HG03108 (cell line): ENCODE results near the gene BPIFB2.

Experiments used
- ATAC-seq: cut with Tn5 transposase; IDR thresholded peaks from one replicate; pipeline ENCODE4 v1.9.1; 2021; ENCODE audit warnings: moderate library complexity; ENCODE audit not compliant: unreplicated experiment

BPIFB2 gene

GRCh38 chr20:33005908-33006775 lies 1.4 kb upstream of the BPIFB2 start:
- no peak for ATAC-seq

DNA sequence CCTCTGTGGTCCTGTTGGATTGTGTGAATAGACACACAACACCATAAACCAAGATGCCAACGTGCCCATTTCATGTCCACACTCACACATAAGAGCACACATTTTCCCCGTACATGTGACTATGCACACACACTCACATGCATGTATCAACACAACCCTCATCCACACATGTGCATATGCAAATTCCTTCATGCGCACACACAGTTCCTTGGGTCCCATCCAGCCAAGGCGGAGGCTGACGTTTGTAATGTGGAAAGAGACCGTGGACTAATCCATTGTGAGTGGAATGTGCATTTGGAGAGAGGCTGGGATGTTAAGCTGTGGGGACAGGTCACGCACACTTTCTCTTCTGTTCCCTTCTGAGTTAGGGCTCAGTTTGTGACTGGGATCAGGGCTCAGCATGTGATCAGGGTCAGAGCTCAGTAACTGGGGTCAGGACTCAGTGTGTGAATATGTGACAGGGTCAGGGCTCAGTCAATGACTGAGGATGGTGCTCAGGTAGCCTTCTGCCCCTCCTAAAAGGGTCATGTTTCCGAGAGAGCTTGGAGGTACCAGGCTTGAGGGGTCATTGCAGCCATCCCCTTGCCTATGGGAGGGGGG lies 628 bp upstream of the BPIFB2 start:
- no peak for ATAC-seq

DNA sequence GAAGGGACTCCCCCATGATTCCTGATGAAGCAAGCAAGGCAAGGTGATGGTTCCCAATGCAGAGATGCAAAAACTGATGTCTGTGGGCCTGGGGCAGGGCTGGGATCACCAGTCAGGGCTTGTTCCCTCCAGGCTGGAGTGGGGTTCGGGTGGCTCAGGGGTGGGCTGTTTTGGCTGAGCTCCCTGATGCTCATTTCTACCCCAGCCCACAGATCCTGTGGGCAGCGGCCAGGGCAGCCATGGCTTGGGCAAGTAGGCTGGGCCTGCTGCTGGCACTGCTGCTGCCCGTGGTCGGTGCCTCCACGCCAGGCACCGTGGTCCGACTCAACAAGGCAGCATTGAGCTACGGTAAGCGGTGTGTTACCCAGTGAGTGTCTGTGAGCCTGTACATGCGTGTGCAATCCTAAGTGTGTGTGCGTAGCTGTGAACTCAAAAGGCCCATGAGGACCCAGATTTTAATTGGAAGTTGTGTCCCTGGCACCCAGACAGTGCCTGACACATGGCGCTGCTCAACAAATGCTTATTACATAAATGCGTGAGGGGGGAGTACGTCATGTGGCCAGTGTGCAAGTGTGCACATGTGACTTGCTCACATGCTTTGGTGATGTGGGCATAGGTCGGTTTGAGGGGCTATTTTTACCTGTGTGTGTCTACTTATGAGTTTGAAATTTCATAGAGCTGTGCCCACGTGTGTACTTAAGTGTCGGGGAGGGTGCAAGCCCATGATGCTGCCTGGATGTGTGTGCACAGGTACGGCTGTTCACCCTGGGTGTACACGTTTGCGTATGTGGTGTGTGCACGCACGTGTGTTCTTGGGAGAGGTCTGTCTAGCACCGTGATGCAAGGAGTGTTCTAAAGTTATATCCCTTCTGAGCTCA lies 1.1 kb downstream of the BPIFB2 start:
- no peak for ATAC-seq

DNA sequence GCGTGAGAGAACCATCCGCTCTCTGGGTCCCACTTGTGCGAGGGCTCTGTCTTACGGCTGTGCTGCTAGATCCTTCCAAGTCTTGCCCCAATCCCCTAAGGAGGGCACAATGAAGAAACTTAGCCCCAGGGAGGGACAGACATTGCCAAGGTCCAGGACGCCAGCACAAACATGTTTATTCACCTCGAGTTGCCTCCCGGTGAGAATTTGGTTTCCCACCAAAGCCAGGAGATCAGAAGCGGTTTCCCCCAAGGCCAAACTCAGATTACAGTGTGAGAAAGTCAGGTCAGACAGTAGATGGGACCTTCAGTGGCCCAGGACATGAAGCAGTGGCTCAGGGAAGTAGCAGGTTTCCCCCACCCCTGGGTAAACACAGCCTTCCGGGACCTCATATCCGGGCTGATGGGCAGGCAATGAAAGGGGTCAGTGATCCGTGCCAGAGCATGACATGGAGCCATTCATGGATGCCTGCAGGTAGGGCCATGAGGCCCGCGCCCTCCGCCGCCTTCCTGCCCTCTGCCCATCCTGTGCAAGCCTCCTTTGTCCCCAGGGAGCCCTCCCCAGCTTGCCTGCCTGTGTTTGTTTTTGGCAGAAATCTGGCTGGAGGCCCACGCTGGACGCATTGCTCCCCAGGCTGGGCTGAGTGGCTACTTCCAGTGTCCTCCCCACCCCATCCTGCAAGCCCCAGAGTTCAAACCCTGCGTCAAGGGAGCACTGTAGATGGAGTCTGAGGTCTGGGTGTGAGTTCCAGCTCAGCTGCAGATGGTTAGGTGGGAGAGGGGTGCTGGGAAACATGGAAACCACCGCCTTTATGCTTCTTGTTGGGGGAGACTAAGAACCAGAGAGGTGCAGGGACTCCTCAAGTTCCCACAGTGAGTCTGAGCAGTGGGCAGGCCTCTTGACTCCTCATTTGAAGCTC lies 2.0 kb downstream of the BPIFB2 start:
- no peak for ATAC-seq

DNA sequence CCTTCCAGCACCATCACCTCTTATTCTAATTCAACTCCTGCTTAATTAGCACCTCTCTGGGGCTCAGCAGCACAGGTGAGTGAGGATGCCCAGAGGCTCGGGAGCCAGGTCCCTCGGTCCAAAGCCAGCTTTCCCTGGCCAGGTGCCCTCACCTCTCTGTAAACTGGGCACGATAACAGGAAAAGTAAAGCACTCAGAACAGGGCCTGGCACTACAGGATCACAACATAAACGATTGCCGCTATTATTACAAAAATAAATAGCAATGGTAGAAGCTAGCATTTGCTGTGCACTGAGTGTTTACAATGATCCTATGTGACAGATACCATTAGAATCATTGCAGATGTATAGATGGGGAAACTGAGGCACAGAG lies 2.6 kb downstream of the BPIFB2 start:
- ATAC-seq, result no peak

DNA sequence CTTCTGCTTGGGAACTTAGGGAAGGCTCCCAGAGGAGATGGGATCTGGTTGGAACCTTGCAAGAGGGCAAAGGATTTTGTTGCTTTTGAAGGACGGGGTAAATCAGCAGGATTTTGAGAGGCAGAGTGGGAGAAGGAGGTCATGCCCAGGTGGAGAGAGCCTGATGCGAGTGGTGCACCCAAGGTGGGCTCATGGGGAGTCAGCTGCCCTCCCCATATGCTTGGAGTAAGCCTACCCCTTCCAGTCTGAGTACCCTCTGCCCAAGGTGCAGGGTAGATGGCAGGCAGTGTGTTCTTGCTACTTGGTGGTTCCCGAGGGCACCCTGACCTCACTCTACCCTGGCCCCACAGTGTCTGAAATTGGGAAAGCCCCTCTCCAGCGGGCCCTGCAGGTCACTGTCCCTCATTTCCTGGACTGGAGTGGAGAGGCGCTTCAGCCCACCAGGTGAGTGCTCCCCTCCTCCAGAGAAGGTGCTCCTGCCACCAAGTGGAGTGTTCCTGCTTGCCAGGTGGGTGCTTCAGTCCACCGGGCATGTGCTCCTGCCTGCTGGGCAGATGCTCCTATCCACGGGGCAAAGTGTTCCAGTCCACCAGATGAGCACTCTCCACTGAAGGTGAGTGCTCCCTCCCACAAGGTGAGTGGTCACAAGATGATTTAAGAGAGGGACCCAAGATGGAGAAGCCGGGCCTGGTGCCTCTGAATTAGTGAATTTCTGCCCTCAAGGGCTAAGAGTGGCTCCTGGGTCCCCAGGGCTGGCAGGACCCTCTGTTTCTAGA lies 3.4 kb downstream of the BPIFB2 start:
- no peak for ATAC-seq

DNA sequence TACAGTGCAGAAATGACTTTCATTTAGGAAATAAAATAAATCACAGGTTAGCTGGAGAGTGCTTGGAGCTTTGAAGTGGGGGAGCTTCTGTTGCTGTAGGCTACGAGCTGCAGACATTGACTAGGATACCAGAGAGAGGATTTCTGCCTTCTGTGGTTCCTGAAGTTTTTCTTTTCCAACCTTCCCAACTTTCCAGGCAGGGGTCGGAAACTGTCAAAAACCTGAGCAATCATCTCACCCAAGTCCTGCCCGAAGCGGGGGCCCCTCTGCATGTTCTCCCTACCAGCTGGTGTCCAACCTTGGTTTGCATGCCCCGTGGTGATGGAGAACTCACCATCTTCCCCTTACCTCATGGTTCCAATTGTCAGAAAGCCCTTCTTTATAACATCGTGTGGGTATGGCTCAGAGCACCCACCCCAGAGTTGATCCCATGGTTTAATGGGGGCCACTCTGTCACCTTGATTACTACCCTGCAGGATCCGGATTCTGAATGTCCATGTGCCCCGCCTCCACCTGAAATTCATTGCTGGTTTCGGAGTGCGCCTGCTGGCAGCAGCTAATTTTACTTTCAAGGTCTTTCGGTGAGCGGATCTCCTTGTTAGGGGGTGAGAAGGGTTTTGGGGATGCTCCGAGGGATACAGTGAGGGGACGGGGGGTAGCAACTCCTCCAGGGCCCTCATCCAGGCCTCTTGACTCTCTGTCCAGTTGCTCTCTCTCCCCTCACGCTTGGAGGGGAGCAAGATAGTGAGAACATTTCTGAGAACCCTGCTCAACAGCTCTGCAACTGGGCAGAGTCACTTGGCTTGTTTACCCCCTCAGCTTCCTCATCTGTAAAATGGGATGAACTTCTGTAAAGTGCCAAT lies 5.1 kb downstream of the BPIFB2 start:
- ATAC-seq, result no peak

DNA sequence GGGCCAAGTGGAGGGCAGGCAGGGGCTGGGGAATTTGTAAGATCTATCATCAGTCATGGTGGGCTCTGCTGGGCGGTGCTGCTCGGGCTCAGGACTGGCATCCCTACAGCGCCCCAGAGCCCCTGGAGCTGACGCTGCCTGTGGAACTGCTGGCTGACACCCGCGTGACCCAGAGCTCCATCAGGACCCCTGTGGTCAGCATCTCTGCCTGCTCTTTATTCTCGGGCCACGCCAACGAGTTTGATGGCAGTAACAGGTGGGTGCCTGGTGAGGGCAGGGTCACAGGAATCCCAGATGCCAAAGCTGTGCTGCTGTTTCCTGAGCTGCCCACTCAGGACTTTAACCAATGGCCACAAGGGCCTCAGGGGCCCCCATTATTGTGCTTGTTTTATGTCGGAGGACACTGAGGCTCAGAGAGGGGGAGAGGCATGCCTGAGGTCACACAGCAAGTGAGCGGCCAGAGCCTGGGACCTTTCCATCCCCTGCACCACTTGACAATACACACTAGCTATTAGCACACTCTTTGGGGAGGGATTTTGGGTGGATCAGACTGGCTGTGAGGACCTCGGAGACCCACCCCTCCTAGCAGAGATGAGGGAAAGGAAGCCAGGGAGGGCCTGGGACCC lies 6.3 kb downstream of the BPIFB2 start:
- ATAC-seq, result no peak

- ATAC-seq, result no peak
Observed at GRCh38 chr20:33014336-33015113, 7.0 kb downstream of the BPIFB2 start.

DNA sequence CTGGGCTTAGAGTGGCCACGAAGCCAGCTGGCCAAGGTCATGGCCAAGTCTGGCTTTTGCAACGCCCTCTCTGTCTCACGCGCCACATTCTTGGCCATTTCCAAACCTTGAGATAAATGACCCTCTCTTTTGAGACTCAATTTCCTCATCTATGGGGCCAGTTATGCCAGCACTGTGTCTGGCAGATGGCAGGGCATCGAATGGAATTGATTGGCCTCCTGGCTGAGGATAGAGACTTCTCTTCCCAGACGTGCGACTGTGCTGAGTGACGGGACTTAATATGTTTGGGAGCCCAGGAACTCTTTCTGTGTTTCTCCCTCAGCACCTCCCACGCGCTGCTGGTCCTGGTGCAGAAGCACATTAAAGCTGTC lies 7.6 kb downstream of the BPIFB2 start:
- ATAC-seq, result no peak

- ATAC-seq, result no peak
Observed at GRCh38 chr20:33015700-33016580, 8.4 kb downstream of the BPIFB2 start.

GRCh38 chr20:33016581-33017109 lies 9.1 kb downstream of the BPIFB2 start:
- no peak for ATAC-seq

DNA sequence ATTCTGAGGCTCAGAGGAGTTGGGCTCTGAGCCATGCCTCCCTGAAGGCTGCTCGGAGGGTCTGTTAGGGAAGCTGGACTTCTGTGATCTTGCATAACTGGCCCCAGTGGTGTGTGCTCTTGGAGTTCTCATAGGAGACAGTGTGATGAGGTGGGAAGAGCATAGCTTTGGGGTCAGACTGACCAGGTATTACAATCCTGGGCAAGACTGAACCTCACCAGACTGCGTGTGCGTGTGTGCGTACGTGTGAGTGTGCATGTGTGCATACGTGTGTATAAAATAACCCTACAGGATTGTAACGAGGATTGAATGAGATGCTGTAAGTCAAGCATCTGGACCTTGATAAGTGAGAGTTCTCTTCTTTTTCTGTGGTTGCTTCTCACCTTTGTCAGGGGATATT lies 10.0 kb downstream of the BPIFB2 start:
- no peak for ATAC-seq

DNA sequence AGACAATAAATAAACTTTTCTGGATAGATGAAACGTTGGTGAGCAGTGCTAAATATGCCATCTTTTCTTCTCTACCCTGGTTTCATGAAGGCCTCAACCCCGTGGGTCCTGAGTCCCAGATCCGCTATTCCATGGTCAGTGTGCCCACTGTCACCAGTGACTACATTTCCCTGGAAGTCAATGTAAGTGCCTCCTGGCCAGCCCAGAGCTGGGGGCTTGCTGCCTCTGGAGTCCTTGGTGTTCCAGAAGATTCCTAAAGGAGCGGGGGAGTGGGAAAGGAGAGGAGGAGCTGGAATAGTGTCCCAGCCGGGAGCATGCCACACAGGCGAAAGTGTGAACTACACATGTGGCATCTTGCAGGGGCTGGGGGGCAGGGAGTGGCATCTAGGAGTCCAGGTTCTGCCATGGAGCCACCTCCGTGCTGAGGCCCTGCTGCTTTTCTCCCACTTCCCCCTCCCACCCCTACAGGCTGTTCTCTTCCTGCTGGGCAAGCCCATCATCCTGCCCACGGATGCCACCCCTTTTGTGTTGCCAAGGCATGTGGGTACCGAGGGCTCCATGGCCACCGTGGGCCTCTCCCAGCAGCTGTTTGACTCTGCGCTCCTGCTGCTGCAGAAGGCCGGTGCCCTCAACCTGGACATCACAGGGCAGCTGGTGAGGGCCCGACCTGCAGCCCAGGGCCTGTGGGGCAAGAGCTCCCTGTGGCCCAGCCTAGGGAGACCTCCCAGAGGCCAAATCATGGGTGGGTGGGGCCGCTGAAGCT lies 10.8 kb downstream of the BPIFB2 start:
- ATAC-seq, result no peak

GRCh38 chr20:33019465-33020277 lies 12.2 kb downstream of the BPIFB2 start:
- ATAC-seq, result no peak
